Measurements from ENCODE around the gene PTCSC3.

GRCh38 chr14:36183402-36183801, 6.9 kb upstream of the PTCSC3 start:
- TF ChIP-seq GATA3 (IDR thresholded peaks at IDR 0.05; ENCODE audit: low read depth, low read length): no peak
- no peak for TF ChIP-seq GATA2 (IDR thresholded peaks at IDR 0.05; ENCODE audit: low read depth, low read length)
